H1 (cell line): ENCODE data around the gene MIGA1. TPM values are rescaled to one million over a fixed set of nuclear protein-coding genes. Genes with fewer than 3 reads are reported as not detected.

Experiments used
- ATF3 ChIP-seq: IDR thresholded peaks from 2 replicates; pipeline ENCODE4 v1.6.1; 2011; ENCODE audit warnings: low read depth, mild to moderate bottlenecking, low read length; ENCODE audit not compliant: insufficient read depth
- CBX8 ChIP-seq: fragments of 300-800, 300-1000 bp; sonication (generic); IDR thresholded peaks from 2 replicates; pipeline ENCODE4 v1.7.1; 2016; ENCODE audit warnings: low read depth, low read length, borderline replicate concordance
- CHD2 ChIP-seq: IDR thresholded peaks from 2 replicates; pipeline ENCODE4 v1.6.1; 2012; ENCODE audit warnings: low read length, improper control_type of control experiment
- NANOG ChIP-seq: IDR thresholded peaks from 2 replicates; pipeline ENCODE4 v1.6.1; 2011; ENCODE audit warnings: low read length, low read depth, mild to moderate bottlenecking, inconsistent platforms; ENCODE audit not compliant: insufficient read depth, poor library complexity, severe bottlenecking
- SP1 ChIP-seq: IDR thresholded peaks from 2 replicates; pipeline ENCODE4 v1.6.1; 2011; ENCODE audit warnings: low read depth, low read length
- polyA plus RNA-seq, 7 experiments: library from polyadenylated mRNA; depleted of rRNA in 3 of 7; stranded (reverse) in 5 of 7; unstranded in 2 of 7; fragments of >200 nt in 5 of 7; fragments of 200-250 nt in 2 of 7; gene quantifications; 1 replicate in 5 of 7; 2 replicates in 1 of 7; 4 replicates in 1 of 7; pipeline versions ENCODE4 v1.2.1 to v1.2.3, GENCODE V29; 2011 to 2013; ENCODE audit warnings: missing spikeins in 2 of 7, mixed read lengths in 2 of 7
- total RNA-seq: library from RNA; stranded (reverse); fragmentation: NEBNext Ultra II Directional; extraction: Animal tissue kit (Norgen Biotek cat#: 25700); gene quantifications from 2 replicates; pipeline ENCODE4 v1.2.1, GENCODE V29; 2021
- TF ChIP-seq, protein P1 (sequence below): fragments of 300-600 bp; sonication (generic); IDR thresholded peaks from 2 replicates; pipeline ENCODE4 v1.7.1; 2012; ENCODE audit warnings: low read length, moderate library complexity, mild to moderate bottlenecking, inconsistent platforms; ENCODE audit not compliant: insufficient replicate concordance

Gene MIGA1
- total and polyA plus RNA-seq, 2 of the 8 experiments (the other 6 are each of a cell fraction or from before 2014, with no cell fraction given) = 0.95 to 7.0 TPM

DNA sequence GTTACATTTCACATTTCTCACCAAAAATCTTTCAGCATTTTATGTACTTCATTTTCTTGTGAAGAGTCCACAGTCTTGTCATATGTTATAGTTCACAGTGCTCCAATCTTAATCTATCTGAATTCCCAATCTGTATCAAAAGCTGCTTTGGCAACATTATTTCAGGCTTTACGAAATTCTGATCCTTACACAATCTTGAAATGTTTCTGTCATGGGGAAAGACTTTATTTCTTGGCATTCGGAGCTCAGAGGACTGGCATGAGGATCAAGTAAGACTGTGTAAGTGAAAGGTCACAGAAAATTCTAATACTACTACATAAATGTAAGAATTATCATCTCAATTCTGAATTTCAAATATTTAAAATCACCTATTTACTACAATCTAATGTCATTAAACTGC lies 21.8 kb upstream of the MIGA1 start (continued):
- TF ChIP-seq, protein P1, sequence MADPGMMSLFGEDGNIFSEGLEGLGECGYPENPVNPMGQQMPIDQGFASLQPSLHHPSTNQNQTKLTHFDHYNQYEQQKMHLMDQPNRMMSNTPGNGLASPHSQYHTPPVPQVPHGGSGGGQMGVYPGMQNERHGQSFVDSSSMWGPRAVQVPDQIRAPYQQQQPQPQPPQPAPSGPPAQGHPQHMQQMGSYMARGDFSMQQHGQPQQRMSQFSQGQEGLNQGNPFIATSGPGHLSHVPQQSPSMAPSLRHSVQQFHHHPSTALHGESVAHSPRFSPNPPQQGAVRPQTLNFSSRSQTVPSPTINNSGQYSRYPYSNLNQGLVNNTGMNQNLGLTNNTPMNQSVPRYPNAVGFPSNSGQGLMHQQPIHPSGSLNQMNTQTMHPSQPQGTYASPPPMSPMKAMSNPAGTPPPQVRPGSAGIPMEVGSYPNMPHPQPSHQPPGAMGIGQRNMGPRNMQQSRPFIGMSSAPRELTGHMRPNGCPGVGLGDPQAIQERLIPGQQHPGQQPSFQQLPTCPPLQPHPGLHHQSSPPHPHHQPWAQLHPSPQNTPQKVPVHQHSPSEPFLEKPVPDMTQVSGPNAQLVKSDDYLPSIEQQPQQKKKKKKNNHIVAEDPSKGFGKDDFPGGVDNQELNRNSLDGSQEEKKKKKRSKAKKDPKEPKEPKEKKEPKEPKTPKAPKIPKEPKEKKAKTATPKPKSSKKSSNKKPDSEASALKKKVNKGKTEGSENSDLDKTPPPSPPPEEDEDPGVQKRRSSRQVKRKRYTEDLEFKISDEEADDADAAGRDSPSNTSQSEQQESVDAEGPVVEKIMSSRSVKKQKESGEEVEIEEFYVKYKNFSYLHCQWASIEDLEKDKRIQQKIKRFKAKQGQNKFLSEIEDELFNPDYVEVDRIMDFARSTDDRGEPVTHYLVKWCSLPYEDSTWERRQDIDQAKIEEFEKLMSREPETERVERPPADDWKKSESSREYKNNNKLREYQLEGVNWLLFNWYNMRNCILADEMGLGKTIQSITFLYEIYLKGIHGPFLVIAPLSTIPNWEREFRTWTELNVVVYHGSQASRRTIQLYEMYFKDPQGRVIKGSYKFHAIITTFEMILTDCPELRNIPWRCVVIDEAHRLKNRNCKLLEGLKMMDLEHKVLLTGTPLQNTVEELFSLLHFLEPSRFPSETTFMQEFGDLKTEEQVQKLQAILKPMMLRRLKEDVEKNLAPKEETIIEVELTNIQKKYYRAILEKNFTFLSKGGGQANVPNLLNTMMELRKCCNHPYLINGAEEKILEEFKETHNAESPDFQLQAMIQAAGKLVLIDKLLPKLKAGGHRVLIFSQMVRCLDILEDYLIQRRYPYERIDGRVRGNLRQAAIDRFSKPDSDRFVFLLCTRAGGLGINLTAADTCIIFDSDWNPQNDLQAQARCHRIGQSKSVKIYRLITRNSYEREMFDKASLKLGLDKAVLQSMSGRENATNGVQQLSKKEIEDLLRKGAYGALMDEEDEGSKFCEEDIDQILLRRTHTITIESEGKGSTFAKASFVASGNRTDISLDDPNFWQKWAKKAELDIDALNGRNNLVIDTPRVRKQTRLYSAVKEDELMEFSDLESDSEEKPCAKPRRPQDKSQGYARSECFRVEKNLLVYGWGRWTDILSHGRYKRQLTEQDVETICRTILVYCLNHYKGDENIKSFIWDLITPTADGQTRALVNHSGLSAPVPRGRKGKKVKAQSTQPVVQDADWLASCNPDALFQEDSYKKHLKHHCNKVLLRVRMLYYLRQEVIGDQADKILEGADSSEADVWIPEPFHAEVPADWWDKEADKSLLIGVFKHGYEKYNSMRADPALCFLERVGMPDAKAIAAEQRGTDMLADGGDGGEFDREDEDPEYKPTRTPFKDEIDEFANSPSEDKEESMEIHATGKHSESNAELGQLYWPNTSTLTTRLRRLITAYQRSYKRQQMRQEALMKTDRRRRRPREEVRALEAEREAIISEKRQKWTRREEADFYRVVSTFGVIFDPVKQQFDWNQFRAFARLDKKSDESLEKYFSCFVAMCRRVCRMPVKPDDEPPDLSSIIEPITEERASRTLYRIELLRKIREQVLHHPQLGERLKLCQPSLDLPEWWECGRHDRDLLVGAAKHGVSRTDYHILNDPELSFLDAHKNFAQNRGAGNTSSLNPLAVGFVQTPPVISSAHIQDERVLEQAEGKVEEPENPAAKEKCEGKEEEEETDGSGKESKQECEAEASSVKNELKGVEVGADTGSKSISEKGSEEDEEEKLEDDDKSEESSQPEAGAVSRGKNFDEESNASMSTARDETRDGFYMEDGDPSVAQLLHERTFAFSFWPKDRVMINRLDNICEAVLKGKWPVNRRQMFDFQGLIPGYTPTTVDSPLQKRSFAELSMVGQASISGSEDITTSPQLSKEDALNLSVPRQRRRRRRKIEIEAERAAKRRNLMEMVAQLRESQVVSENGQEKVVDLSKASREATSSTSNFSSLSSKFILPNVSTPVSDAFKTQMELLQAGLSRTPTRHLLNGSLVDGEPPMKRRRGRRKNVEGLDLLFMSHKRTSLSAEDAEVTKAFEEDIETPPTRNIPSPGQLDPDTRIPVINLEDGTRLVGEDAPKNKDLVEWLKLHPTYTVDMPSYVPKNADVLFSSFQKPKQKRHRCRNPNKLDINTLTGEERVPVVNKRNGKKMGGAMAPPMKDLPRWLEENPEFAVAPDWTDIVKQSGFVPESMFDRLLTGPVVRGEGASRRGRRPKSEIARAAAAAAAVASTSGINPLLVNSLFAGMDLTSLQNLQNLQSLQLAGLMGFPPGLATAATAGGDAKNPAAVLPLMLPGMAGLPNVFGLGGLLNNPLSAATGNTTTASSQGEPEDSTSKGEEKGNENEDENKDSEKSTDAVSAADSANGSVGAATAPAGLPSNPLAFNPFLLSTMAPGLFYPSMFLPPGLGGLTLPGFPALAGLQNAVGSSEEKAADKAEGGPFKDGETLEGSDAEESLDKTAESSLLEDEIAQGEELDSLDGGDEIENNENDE = no peak
- TF ChIP-seq CHD2 = no peak
- no peak for TF ChIP-seq NANOG
- no peak for TF ChIP-seq ATF3
- TF ChIP-seq CBX8 = no peak
- no peak for TF ChIP-seq SP1
